GM21360 (cell line): ENCODE data around the gene TOP1.
A peak's percentile ranks its signal among the peaks of the same experiment; 100 is the strongest.

Experiments
- ATAC-seq: cut with Tn5 transposase; IDR thresholded peaks from one replicate; pipeline ENCODE4 v1.9.1; 2021; ENCODE audit warnings: mild to moderate bottlenecking, moderate library complexity; ENCODE audit not compliant: unreplicated experiment

Gene TOP1

DNA sequence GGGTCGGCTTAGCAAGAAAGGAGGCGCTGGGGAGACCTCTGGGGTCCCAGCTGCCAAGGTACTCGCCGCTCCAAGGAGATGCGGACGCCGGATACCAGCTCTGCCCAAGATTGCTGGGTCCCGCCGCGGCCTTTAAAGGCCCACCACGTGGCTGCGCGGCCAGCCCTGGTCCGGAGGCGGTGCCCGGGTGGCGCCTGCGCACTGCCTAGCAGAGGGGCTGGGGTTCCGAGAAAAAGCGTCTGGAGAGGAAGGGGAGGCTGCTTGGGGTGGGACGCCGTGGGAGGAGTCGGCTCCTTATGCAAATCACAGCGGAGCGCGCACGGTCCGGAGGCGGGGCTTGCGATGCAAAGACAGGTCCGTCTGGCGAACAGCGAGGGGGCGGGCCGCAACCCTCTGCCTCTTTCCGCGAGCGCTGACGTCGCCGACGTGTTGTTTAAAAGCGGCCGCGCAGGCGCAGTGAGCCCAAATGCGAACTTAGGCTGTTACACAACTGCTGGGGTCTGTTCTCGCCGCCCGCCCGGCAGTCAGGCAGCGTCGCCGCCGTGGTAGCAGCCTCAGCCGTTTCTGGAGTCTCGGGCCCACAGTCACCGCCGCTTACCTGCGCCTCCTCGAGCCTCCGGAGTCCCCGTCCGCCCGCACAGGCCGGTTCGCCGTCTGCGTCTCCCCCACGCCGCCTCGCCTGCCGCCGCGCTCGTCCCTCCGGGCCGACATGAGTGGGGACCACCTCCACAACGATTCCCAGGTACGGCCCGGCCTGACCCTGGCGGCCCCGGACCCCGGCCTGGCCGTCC is at the start of gene TOP1:
TOP1 (plus strand) TSS at position 464 of the 791 bp plus-strand sequence; CDS start at position 710, 246 bp downstream.
- peak; percentile 94 for ATAC-seq

GRCh38 chr20:40979247-40979646 is 49.4 kb upstream of the TOP1 start:
- no peak for ATAC-seq

- no peak for ATAC-seq
Observed at GRCh38 chr20:40980106-40980827, 48.4 kb upstream of the TOP1 start.

- ATAC-seq = no peak
Observed at GRCh38 chr20:40980828-40981310, 47.8 kb upstream of the TOP1 start.

DNA sequence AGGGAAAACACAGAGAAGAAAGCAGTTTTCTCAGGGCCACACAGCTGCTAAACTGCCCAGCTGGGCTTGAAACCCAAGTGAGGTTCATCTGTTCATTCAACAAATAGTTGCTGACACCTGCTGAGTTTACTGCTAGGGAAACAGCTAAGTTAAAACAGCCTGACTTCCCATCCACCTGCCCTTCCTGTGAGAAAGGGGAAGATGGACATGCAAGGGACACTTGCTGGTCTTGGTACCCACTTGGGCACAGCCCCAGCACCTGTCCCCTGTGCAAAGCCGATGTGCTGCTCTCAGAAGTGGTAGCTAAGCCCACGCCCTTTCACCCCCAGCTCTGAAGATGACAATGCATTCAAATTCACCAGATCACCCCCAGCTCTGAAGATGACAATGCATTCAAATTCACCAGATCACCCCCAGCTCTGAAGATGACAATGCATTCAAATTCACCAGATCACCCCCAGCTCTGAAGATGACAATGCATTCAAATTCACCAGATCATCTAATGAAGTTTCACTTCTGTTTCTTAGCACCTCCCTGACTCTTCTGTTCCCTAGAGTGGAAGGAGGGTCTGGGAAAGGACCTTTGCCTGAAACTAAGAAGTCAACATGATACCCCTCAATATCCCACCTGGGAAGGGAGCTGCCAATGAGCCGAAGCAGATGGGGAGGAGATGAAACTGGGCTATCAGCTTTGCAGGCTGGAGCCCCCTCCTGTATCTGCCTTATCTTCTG is 46.0 kb upstream of the TOP1 start:
- ATAC-seq = no peak

DNA sequence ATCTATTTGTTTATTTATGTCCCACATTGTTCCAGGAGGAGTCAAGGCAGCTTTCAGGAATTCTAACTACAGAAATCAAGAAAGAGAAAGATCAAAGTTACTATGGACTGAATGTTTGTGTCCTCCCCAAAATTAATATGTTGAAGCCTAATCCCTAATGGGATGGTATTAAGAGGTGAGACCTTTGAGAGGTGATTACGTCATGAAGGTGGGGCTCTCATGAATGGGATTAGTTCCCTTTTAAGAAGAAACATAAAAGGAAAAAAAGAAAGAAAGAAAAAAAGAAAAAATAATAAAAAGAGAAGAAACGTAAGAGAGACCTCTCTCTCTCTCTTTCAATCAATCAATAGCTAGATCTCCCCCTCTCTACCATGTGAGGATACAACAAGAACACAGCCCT is 44.7 kb upstream of the TOP1 start:
- no peak for ATAC-seq

- ATAC-seq = no peak
Observed at GRCh38 chr20:40984496-40984895, 44.1 kb upstream of the TOP1 start.

- ATAC-seq = no peak
Observed at GRCh38 chr20:40986774-40987173, 41.8 kb upstream of the TOP1 start.

DNA sequence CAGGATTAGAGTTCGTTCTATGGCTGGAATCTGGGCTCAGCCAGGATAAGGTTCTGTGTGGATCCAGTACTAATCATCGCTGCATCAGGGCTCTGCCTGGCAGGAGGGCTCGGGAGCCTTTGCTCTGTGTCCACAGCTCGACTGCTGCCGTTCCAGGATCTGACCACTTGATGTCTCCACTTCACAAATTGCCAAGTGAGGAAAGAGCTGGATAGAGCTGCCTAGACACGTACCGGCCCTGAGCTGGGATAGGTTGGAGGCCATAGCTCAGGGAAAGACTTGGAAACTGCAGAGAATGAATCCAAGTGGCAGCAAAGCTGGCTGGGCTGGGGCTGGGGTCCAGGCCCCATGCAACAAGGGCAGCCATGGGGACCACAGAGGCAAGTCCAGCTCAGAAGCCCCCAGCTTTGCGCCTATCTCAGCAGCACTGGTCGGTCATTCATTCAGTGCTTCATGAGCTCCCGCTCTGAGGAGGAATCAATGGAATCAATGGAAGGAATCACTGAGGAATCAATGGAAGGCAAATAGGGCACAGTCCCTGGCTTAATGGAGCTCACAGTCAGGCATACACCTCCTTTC is 38.0 kb upstream of the TOP1 start:
- peak; percentile 50 for ATAC-seq

DNA sequence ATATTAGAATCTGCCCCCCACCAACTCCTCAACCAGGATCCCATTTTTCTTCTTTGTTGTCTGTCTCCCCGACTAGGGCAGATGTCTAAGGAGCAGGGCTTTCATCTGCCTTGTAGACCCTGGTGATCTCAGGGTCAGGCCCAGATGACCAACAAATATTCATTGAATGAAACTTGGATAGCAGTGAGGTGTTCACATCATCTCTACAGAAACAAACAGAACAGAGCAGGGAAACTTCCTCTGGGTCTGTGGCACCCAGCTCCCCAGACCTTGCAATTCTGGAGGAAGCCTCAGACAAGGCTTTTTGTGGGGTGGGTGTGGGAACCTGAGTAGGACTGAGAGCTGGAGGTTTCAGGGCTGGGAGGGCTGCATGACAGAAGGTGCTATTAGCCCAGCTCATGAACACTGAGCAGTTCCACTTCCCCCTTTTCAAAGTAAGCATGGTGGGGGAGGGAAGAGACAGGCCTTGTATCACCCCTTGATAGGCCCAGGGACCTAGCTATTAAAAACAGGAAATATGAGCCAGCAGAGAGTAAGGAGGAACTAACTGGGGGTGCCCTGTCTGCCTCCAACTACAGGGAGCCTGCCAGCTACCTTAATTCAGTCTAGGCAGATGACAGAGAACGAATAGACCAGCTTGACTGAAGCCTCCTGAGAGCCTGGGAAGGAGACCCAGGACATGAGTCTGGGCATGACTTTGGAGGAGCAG is 37.3 kb upstream of the TOP1 start:
- ATAC-seq = peak; percentile 89

DNA sequence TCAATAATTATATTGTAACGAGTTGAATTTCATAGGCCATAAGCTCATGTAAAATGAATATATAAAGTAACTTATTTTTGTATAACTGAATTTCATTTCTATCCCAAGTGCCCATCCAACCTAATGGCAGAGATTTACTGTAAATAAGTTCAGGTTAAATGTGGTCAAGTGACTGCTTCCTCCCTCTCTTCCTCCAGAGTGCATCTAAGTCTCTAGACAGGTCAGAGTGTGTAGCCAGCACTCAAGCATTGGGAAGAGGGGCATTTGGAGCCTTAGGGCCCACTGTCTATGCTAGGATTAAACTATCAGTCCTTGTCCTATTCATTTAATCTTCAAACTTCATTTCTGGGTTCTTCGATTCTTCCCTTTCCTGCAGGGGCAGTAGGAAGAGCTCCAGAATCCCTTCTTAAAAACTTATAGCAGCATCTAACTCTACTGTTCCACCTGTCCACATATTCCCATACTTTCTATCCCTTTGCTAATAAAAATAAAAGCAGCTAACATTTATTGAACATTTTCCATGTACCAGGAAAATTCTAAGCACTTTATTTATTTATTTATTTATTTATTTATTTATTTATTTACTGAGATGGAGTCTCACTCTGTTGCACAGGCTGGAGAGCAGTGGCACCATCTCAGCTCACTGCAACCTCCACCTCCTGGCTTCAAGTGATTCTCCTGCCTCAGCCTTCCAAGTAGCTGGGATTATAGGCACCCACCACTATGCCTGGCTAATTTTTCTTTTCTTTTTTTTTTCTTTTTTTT is 36.1 kb upstream of the TOP1 start:
- no peak for ATAC-seq

DNA sequence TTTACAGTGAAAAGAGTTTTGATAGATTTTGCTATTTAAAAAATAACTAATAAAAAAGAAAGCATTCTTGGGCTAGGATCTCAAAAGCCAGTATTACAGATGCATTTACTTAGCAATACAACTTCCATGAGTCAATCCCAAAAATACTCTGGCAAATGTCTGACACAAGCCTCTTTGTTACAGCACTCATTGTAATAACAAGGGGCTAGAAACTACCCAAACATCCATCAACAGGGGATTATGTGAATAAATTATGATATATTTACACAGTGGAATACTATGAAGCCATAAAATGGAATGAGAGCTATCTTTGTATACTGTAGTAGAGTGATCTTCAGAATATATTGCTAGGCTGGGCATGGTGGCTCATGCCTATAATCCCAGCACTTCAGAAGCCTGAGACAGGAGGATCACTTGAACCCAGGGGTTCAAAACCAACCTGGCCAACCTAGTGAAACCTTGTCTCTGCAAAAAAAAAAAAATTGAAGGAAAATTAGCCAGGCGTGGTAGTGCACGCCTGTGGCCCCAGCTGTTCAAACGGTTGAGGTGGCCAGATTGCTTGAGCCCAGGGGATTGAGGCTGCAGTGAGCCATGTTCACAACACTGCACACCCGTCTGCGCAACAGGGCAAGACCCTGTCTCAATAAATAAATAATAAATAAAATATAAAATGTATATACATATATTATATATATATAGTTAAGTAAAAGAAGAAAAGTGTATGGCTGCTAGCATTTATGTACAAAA is 34.7 kb upstream of the TOP1 start:
- ATAC-seq = no peak

GRCh38 chr20:40996326-40996725 is 32.3 kb upstream of the TOP1 start:
- ATAC-seq = no peak

- ATAC-seq = no peak
Observed at GRCh38 chr20:40997116-40997515, 31.5 kb upstream of the TOP1 start.

GRCh38 chr20:40999841-41000240 is 28.8 kb upstream of the TOP1 start:
- no peak for ATAC-seq

GRCh38 chr20:41000628-41001027 is 28.0 kb upstream of the TOP1 start:
- ATAC-seq = no peak

- ATAC-seq = no peak
Observed at GRCh38 chr20:41001497-41001896, 27.1 kb upstream of the TOP1 start.

DNA sequence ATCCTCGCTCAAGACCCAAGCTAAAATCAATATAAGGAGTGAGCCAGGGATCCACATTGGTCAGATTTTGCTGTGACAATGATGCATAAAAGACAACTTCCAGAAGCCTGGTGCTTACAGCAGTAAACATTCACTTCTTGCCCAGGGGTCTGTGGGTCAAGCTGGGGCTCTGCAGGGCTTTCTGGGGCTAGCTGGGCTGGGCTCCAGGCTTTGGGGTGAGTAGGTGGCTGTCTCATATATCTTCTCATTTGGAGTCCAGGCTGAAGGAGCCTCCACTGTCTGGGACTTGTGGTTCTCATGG is 25.8 kb upstream of the TOP1 start:
- no peak for ATAC-seq
